Stimulated activated CD8-positive, alpha-beta memory T cell treated with anti-CD3 and anti-CD28 coated beads, Interleukin-12 subunit alpha, Interleukin-12 subunit beta, amount 100 ng/mL, for 4 hours (primary cell): ENCODE data around the gene PLLP.
"Not testable (repeated sequence)": the region's sequence is repeated elsewhere in the genome, so short reads cannot be mapped to it uniquely, and the experiment has no call there.

Experiments used
- DNase-seq: peaks from one replicate; pipeline ENCODE4 v3.0.0-alpha.2; 2020; ENCODE audit warnings: low read depth

Gene PLLP

DNA sequence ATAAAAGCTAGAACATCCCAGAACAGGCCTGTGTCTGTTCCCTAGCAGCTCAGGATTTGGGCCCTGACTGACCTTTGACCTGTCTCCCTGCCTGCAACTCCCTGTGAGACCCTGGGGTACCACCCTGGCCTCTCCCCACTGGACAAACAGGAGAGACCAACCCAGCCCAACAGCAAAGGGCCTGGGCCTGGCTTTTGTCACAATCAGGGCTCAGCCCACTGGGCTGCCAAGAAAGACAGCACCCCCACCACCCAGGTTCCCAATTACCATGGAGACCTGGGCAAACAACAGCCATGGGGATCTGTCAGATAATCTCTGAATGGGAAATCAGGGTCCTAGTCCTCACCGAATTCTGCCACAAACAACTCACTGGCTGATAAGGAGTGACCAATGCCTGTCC lies 11.1 kb downstream of the PLLP start:
- DNase-seq, result no peak

GRCh38 chr16:57271867-57272495 lies 12.5 kb downstream of the PLLP start:
- DNase-seq, result no peak

DNA sequence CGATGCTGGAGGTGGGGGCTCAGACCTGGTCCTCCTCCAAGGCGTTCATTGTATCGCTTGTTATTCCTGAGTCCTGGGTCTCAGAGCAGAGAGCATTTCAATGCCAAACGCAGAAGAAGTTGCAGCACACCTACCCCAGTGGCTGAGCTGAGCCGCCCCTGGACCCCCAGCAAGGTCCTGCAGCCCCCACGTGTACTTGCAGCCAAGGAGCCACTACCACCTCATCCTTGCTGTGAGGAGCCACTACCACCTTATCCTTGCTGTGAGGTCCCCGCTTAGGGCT lies 13.5 kb downstream of the PLLP start:
- DNase-seq, result no peak

- no peak for DNase-seq
These were observed 14.0 kb downstream of the PLLP start for GRCh38 chr16:57270221-57271062.

DNA sequence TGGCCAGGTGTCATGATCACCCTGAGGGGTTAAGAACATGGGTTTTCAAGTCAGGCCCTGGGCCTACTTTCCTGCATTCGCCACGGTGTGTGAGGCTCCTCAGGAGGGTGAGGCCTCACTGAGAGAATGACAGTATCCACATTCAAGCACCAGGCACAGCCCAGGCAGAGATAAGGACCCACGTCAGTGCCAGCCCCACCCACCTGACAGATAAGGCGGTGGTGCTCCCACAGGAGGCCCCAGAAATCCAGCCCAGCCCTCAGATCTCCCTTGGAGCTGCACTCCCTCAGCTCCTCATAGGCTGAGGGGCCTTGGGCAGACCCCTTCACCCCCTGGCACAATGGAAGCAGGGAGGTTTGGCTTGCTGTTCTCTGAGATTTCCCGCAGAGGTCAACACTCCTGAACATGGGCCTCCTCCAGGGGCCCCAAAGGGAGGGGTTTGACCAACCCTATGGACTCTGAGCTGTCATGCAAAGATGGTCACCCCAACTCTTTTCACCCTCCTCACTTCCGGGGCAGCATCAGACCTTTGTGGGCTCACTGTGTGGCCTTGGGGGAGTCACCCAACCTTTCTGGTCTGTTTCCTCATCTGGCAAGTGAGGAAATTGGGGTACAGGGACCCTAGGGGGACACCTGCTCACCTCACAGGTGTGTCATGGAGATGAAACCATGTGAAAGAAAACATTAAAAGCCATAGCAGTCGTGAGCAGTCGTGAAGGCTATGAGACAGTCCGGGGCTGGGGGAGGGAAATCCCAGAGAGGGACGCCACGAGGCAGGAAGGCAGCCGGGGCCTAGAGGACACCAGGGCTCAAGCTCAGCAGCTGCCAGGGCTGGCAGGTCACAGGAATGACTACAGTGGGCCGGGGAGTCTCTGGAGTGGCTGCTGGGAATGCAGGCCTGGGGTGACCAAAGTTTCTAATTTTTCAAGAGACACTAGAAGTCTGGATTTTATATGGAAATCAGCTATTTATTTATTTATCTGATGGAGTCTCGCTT lies 15.4 kb downstream of the PLLP start:
- DNase-seq, result no peak

- DNase-seq, result not testable (repeated sequence)
These were observed 17.1 kb downstream of the PLLP start for GRCh38 chr16:57267343-57267742.

- no peak for DNase-seq
These were observed 17.8 kb downstream of the PLLP start for GRCh38 chr16:57266531-57267260.

DNA sequence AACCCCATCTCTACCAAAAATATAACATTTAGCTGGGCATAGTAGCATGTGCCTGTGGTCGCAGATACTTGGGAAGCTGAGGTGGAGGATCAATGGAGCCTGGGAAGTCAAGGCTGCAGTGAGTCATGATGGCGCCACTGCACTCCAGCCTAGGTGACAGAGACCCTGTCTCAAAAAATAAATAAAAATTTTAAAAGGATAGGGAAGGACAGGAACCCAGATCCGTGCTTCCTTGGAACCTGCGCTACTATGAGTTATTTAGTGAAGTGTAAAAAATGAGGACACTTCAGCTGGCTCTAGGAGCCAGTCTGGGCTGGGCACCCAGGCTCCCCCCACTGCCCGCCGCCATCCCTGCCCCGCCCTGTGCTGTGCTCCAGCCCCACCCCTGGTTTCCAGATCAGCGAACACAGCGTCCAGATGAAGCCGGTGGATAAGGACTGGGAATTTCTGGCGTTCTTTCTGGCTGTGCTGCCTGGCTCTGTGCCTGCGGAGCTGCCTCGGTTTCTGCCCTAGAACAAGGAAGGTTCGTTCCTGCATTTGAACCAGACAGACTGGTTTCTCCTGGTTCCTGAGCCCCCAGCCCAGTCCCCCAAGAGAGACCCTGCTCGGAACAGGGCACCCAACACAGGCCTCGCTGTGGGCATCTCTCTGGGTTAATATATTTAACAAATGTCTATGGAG lies 18.5 kb downstream of the PLLP start:
- DNase-seq, result no peak

DNA sequence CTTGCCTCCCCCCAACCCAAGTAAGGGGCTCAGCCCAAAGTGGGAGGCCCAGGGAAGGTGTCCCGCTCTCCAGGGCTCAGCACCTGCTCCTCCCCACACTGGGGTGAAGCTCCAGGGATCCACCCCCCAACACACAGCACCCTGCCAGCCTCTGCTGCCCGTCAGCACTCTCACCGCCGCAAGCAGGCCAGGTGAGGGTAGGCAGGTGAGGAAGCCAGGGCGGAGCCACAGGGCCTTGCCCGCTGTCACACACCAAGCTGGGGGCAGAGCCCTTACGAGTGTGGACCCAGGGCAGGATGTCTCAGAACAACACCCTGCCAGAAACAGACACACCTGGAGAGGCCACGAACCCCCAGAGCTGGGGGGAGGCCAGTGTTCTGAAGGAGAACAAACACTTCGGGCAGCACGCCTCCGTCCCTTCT lies 19.5 kb downstream of the PLLP start:
- DNase-seq, result no peak

DNA sequence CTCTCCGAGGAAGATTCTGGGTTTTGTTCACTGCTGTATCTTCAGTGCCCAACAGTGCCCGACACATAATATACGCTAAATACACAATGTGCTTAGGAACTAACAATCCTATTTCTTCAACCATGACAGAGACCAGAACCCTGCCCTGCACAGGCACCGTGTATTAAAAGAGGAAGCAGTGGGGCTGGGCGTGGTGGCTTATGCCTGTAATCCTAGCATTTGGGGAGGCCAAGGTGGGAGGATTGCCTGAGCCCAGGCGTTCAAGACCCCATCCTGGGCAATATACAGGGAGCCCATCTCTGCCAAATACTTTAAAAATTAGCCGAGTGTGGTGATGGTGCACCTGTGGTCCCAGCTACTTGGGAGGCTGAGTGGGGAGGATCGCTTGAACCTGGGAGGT lies 20.1 kb downstream of the PLLP start:
- DNase-seq, result no peak

DNA sequence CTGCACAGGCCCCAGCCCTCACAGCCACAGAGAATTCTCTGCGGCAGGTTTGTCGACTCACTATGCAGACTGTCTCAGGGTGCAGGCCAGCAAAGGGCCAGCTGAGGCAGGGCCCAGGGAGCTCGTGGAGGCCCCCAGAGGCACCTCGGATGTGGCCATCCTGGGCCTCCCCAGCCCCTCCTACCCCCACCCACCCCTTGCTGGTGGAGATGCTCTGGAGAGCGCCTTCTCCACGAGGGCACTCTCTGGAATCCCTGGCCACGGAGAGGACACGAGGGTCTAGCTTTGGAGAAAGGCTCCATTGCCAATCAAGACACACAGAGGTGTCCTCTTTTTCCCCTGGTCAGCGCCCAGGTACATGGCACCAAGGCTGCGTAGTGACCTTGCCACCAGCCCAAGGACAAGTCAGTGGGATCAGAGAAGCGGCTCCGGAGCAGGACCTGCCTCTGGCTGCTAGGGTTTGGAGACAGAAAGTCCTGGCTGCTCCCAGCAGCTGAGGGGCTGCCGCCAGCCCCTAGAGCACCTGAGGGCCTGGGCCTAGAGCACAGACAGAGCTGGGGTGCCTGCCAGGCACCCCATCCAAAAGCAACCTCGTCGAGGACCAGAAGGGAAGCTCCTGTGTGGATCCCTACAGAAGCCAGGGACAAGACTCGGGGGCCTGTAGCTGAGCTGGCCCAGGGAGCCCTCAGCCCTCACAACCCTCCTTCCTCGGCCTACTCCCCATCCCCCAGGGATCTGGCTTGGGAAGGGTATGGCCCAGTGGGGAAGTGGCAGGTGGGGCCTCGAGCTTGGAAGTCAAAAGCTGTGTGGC lies 20.7 kb downstream of the PLLP start:
- DNase-seq, result no peak

- no peak for DNase-seq
These were observed 21.5 kb downstream of the PLLP start for GRCh38 chr16:57262841-57263540.

GRCh38 chr16:57261806-57262205 lies 22.7 kb downstream of the PLLP start:
- no peak for DNase-seq

DNA sequence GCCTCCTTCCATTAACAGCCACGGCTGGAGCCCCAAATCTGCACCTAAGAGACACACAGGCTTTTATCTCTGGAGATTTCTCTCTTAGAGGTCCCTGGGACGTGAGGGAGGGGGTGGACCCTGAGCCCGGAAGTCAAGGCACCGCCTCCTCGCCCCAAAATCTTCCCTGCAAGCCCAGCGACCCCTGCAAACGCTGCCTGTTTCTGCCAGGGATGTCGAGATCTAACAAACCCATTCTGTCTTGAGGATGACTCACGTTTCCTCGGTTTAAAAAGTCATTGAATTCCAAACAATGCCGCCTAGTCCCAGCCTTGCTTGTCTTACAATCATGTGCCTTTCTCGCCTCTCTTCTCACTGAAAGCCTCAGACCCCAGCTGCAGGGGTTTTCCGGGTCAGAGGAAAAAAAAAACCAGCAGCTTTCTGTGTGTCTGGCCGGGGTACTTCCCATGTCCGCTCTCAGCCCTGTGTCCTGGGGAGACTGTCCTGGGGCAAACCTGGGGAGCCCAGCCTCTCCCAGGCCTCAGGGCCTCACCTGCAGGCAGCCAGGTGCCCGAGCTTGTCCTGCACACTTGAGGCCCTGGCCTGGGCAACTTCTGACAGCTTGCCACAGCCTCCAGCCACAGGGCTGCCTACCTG lies 24.1 kb downstream of the PLLP start:
- peak; percentile 17 for DNase-seq

DNA sequence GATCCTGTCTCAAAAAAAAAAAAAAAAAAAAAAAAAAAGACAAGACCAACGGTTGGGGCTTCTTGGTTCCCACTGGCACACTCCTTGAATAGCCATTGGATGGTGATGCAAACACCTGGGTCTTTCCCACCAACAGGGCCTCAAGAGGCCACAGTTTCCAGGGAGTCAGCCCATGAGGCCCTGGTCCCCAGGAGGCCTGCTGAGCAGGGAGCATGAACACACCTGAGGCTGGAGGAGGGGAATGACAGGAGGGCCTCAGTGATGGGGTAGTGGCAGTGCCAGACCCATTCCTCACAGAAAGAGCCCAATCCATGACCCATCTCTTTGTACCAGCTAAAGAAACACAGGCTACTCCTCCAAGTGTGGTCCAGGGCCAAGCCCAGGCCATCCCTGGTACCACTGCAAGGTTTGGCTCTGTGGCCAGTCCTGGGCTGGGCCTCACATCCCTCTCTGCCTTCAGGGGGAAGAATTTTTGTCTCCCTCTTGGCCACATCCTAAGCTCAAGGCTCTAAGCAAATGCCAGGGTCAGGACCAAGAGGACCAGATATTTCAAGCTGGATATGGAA lies 25.5 kb downstream of the PLLP start:
- DNase-seq, result no peak

GRCh38 chr16:57258226-57258909 lies 26.1 kb downstream of the PLLP start:
- DNase-seq, result no peak

DNA sequence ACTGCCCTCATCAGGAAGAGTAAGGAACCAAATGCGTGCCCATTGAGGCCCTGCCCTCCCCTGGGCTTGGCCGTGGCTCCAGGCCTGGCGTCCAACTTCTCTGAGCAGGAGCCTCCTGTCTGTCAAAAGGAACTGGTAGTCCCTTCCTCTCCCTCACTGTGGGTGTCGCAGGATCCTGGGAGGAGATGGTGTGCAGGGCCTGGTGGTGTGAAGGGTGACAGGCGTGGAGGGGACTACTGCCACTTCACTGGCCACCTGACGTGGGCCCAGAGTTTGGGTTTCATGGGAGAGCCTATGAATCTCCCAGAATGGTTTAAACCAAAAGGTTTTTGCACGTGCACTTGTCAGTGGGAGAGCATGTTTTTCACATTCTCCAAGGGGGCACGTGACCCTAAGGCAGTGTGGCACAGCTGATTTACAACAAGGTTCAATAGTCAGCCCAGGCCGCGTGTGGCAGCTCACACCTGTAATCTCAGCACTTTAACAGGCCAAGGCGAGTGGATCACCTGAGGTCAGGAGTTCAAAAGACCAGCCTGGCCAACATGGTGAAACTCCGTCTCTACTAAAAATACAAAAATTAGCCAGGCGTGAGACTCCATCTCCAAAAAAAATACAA lies 26.9 kb downstream of the PLLP start:
- no peak for DNase-seq
